GM21381 (cell line): ENCODE data around the gene EPS8L1.
"Not testable (repeated sequence)": the region's sequence is repeated elsewhere in the genome, so short reads cannot be mapped to it uniquely, and the experiment has no call there.

Experiments
- ATAC-seq: cut with Tn5 transposase; IDR thresholded peaks from one replicate; pipeline ENCODE4 v1.9.1; 2021; ENCODE audit warnings: mild to moderate bottlenecking, moderate library complexity; ENCODE audit not compliant: unreplicated experiment

Gene EPS8L1

DNA sequence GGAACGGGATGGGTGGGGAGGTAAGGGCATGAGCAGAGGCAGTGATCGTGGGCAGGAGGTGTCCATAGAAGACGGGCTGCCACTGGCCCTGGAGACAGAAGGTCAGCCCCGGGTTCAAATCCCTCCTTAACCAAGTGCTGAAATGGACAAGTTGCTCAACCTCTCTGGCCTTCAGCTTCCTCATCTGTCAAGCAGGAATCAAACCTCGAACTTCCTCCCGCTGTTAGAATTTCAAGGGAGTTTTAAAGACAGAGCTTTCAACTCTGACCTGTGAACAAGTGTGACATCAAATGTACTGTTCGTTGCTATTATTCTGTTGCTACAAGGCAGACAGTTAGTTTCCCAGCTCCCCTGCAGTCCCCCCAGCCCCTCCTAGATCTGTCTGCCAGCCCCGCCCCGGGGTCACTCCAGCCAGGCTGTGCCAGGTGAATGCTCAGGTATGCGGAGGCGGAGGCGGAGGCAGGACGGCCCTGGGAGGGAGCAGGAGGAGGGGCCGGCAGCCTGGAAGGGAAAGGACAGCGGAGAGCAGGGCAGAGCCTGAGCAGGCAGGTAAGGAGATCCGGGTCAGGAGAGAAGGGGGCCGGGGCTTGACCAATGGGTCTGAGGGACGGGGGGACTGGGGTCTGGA, at the start of gene EPS8L1:
TSS of gene EPS8L1 (plus strand) at position 499 of the 628 bp plus-strand sequence. CDS start 576 bp downstream, outside the sequence.
- no peak for ATAC-seq

DNA sequence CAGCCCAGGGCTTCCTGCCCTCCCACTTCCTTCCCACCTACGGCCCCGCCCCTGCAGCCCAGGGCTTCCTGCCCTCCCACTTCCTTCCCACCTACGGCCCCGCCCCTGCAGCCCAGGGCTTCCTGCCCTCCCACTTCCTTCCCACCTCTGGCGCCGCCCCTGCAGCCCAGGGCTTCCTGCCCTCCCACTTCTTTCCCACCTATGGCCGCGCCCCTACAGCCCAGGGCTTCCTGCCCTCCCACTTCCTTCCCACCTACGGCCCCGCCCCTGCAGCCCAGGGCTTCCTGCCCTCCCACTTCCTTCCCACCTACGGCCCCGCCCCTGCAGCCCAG, 48.6 kb upstream of the EPS8L1 start:
- ATAC-seq, result not testable (repeated sequence)

DNA sequence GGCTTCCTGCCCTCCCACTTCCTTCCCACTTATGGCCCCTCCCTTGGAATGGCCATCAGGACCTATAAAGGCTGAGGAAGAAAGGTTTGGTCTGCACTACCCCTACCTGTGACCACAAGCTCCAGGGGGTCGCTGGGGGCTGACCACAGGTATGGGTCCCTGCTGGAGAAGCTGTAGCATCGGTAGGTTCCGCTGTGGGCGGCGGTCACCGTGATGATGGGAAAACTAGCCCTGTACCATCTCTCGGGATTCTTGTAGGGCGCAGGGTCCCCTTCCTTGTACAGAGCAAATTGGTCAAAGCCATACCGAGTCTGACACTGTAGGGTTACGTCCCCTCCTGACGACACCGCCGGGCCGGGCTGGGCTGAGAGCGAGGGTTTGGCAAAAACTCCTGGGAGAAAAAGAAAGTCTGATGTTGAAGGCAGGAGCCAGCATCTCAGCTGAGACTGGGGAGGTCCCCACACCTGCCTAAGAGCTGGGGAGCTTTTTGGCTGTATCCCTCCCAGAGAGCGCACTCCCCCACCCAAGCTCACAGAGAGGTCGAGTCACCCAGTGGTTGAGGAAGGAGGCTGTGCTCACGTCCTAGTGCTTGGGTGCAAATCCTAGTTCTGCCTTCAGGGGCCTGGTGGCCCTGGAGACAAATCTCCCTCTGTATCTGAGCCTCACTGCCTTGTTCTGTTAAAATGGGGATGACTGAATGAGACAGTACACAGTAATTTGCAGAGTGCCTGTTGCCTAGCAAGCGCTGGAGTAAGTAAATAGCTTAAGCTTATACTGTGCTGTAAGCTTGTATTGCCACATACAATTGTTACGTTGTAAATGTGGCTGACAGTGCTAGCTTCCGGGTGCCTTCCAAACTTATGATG, 48.0 kb upstream of the EPS8L1 start:
- ATAC-seq, result no peak

DNA sequence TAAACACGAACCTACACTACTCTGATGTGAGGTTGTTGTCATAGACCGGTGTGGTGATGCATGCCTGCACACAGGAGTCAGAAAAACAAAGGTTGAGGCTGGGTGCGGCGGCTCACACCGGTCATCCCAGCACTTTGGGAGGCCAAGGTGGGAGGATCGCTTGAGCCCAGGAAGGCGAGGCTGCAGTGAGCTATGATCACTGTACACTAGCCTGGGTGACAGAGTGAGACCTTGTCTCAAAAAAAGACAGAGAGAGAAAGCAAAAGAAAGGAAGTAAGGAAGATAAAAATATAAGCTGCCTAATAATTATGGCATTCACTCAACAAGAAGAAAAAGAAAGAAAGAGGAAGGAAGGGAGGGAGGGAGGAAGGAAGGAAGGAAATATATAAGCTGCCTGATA, 46.9 kb upstream of the EPS8L1 start:
- no peak for ATAC-seq

DNA sequence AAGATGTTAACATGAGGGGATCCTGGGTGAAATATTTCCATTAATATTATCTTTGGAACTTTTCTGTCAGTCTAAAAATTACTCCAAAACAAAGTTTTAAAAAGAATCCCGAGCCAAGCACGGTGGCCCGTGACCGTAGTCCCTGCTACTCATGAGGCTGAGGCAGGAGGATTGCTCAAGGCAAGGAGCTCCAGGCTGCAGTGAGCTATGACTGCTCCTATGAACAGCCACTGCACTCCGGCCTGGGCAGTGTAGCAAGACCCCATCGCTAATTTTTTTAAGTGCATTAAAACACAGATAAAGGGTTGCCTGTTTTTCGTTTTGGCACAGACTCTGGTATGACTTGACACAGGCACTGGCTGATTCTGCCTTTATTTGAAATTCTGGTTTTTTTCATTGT, 44.5 kb upstream of the EPS8L1 start:
- ATAC-seq, result no peak

DNA sequence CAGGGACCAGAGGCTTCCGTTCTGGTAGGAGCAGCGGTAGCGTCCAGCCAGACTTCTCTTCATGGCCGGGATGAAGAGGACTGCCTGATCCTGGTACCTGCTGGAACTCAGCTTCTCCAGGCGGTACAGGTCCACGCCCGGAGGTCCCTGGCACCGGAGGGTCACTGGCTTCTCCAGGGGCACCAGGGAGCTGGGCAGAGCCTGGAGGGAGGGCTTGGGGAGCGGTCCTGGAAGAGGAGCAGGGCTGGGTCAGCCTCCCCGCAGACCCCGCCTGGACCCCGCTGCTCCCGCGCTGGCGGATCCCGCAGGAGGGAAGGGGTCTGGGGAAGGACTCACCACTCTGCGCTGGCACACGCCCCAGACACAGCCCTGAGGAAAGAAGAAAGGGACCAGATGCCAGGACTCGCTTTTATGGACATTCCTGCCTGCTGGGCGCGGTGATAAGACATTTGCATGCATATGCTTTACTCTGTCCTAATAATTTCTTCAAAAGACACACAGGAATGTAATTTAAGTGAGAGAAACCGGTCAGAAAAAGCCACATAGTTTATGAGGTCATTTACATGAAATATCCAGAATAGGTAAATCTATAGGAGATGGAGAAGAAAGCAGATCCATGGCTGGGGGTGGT, 43.4 kb upstream of the EPS8L1 start:
- no peak for ATAC-seq

DNA sequence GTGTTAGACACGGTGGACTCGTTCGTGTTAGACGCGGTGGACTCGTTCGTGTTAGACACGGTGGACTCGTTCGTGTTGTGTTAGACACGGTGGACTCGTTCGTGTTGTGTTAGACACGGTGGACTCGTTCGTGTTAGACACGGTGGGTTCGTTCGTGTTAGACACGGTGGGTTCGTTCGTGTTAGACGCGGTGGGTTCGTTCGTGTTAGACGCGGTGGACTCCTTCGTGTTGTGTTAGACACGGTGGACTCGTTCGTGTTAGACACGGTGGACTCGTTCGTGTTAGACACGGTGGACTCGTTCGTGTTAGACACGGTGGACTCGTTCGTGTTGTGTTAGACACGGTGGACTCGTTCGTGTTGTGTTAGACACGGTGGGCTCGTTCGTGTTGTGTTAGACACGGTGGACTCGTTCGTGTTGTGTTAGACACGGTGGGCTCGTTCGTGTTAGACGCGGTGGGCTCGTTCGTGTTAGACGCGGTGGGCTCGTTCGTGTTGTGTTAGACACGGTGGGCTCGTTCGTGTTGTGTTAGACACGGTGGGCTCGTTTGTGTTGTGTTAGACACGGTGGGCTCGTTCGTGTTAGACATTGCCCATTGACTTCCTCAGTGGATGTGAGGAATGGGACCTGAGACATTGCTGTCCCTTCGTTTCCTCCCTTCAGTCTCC, 42.6 kb upstream of the EPS8L1 start:
- ATAC-seq, result not testable (repeated sequence)

DNA sequence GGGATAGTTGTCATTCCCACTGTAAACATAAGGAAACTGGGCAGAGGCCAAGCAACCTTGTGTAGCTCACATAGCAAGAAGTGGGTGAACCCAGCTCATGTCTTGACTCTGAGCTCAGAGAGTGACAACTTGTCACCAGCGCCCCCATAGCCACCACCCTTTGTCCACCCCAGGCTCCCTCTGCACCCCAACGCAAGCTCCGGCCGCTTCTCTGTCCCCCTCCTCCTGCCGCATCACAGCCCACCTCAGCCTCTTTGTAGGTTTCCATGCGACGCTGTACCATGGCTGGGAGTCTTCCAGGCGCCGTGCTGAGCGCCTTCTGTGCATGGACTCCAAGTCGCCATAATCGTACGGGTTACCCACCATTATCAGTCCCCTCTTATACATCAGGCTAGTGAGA, 40.9 kb upstream of the EPS8L1 start:
- no peak for ATAC-seq

DNA sequence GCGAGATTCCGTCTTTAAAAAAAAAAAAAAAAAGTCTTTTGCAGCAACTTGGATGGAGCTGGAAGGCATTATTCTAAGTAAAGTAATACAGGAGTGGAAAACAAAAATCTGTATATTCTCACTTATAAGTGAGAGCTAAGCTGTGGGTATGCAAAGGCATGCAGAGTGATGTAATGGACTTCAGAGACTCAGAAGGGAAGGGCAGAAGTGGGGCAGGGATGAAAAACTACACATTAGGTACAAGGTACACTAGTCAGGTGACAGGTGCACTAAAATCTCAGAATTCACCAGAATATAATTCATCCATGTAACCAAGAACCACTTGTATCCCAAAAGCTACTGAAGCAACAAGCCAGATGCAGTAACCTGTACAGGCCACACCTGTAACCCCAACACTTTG, 39.6 kb upstream of the EPS8L1 start:
- no peak for ATAC-seq

DNA sequence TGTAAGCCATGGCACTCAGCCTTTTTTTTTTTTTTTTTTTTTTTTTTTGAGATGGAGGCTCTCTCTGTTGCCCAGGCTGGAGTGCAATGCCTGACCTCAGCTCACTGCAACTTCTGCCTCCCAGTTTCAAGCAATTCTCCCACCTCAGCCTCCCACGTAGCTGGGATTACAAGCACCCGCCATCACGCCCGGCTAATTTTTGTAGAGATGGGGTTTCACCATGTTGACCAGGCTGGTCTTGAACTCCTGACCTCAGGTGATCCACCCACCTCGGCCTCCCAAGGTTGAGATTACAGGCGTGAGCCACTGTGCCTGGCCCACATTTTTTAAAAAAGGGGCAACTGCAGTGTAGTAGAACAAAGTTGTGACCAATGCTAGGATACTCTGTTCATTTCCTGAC, 38.1 kb upstream of the EPS8L1 start:
- not testable (repeated sequence) for ATAC-seq

DNA sequence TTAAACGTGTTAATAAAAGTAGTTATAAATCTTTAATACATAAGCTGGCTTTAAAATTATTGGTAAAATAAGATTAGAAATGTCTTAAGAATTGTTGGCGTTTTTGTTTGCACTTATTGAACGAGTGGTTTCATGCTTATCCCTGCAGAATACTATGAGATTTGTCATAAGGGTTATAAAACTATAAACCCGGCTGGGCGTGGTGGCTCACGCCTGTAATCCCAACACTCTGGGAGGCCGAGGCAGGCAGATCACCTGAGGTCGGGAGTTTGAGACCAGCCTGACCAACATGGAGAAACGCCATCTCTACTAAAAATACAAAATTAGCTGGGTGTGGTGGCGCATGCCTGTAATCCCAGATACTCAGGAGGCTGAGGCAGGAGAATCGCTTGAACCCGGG, 35.0 kb upstream of the EPS8L1 start:
- not testable (repeated sequence) for ATAC-seq

DNA sequence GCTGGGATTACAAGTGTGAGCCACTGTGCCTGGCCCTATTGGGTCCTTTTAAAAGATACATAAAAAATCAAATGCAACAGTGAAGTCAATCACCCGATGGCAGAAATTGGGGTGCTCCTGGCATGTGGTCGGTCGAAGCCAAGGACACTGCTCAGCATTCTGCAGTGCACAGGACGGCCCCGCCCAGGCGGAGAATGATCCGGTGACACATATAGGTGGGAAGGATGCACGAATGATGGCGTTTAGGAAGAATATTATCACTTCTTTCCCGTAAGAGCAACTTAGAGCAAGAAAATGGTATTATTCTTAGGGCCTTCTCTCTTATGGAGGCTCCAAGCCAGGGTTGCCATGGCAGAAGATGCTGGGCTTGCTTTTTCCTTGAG, 34.4 kb upstream of the EPS8L1 start:
- no peak for ATAC-seq

DNA sequence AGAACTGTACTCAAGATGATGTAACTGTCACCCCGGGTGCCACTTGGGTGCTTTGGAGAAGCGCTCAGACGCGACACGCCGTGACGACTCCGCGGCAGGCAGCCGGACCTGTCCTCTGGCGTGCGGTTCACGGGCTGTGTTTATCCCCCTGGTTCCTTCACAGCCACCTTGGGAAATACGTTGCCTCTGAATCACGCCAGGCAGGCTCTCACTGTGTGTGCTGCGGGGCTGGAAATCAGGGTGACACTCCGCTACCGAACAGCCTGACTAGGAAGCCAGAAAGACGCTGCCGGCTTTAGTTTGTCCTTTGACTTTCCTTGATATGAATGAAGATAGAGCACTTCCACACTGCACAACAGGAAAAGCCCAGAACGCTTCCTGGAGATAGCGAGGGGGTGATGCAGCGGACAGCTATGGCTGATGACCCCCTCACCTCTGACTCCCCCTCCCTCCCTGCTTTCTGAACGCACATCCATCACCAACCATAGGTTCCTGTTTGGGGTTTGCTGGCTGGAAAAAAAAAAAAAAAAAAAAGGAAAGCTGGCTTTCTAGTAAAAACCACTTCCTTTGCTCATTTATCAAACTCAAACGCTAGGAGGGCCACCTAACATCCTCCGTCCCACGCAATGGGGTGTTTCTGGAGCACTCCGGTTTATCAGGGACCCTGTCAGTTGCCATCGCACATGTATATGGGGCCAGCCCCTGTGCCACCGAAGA, 33.9 kb upstream of the EPS8L1 start:
- no peak for ATAC-seq

DNA sequence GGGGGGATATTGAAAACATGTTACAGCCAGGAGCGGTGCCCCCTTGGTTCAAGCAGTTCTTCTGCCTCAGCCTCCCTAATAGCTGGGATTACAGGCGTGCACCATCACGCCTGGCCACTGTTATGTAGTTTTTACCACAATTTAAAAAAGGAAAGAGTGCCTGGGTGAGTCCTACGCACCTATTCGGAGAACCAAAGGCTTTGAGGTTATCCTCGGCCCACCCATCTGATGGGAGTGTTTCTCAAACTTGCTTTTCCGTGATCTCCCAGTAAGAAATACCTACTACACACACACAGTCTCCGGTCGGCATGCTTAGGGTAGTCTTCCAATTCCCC, 33.4 kb upstream of the EPS8L1 start:
- no peak for ATAC-seq

DNA sequence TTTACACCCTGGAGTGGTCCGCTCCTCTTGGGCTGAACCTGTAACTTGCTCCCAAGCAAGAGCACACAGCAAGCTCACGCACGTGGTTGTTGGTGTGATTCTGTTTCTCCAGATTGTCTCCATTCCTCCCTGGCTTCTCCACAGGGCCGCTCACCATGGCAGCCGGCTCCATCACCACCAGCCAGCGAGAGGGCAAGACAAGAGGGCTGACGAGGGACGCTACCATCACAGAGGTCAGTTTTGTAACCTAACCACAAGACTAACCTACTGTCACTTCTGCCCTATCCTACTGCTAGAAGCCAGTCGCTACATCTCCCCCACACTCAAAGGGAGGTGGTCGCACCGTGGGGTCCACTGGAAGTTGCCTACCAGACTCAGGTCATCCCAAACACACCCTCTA, 33.0 kb upstream of the EPS8L1 start:
- ATAC-seq, result no peak

DNA sequence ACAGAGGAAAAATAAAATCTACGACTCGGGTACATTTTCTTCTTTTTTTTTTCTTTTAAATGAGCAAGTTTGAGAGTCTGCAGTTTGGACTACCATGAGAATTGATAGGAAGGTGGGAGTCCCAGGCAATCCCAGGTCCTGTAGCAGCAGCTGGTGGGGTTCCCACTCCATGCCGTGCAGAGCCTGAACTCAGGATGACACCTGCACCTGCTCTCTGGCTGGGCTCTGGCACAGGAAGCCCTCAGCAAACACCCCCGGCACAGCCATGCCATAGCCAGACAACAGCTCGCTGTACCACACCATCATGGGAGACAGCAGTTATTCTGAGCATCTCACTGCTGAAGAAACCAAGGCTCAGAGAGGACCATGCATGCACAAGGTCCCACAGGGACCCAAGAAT, 31.4 kb upstream of the EPS8L1 start:
- no peak for ATAC-seq

DNA sequence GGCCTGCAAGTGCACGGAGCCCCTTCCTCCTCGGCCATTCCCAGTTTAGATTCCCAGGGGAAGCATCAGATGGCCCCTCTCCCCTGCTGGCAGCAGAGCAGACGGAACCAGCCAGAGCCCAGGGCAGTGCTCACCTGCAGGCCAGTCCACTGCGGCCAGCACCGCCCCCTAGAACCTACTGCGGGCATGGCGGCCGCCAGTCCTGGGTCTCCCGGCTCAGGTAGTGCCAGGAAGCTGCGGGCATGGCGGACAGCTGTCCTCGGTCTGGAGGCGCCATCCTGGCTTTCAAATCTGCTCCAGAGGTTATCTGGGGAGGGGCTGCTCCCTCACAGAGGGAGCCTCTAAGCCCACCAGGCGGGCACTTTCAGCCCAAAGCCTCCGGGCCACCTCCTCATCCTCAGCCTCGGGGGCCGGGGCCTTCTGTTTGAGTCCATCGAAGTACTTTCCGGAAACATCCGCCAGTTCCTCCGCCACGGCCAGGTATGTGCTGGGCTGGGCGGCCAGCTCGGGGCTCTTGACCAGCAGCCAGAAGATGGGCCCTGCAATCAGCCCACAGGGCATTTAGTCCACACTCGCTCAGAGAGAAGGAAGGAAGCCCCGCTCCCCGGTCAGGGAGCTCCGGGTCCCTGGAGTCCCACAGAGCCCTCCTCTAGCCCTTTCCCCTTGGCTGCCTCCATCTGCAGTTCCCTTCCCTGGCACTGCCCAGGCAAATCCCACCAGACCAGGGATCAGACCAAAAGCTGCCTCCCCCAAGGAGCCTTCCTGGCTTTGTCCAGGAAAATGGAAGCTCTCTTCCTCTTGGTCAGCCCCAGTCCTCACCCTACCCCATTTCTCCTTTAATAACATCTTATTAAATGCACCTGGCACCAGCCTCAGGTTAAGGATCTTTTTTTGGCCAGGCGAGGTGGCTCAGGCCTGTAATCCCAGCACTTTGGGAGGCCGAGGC, 30.6 kb upstream of the EPS8L1 start:
- no peak for ATAC-seq

DNA sequence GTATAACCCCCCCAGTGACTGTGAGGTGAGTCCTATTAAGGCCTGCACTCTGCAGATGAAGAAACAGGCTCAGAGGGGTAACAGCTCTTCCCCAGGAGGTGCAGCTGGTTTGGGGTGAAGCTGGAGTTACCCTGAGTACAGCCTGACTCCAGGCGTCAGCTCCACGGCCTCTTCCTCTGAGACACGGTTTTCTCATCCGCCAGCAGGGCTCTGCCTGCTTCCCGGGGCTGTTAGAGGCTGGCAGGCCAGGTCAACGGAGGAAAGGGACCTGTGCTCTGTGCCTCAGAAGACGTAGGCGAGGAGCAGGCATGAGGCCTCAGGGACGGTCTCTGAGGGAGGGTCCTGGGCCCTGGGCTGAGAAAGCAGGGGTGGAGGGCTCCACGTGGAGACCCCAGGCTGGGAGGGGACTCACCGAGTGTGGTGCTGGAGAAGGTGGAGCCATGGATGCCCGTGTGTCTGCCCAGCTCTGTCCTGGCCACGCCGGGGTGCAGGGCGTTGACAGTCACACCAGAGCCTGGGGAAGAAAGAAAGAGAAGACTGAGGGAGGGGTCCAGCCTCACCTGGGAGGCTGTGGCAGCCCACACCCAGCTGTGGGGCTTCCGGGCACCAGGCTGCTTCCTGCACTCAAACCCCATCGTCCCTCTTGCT, 28.6 kb upstream of the EPS8L1 start:
- ATAC-seq, result no peak

DNA sequence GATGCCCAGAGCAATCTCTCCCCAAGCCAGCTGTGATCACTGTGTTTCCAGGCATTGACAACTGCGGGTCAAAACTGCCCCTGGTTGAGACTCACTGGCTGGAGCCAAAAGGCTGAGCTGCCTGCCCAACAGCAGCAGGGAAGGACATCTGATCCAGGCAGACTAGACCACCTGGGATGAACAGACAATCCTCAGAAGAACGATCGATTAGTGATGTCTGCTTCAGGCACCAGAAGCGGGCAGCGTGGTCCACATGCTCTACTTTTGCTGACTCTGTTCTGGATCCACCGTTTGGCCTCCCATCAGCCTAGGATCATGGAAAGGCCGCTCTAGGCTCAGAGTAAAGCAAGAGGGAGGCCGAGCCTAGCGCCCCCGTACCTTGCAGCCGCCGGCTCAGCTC, 27.7 kb upstream of the EPS8L1 start:
- no peak for ATAC-seq

DNA sequence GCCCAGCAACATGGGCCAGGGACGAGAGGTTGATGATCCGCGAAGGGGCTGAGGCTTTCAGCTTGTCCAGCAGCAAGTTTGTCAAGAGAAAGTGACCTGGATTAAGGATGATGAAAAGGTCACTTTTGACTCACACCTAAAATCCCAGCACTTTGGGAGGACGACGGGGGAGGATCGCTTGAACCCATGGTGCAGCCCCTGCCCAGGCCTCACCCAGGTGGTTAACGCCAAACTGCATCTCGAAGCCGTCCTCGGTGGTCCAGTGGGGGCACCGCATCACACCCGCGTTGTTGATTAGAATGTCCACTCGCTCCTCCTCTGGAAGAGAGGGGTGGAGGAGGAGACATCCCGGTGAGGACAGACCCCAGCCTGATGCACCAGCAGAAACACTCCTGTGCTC, 27.2 kb upstream of the EPS8L1 start:
- ATAC-seq, result no peak
